ENCODE results near the gene ZNF284. TPM values are rescaled to one million over a fixed set of nuclear protein-coding genes. Genes with fewer than 3 reads are reported as not detected.
A peak's percentile ranks its signal among the peaks of the same experiment; 100 is the strongest.

The ZNF284 gene
- polyA plus RNA-seq, 1 of the 3 experiments (the other 2 are of a cell fraction), result 1.4 TPM

DNA sequence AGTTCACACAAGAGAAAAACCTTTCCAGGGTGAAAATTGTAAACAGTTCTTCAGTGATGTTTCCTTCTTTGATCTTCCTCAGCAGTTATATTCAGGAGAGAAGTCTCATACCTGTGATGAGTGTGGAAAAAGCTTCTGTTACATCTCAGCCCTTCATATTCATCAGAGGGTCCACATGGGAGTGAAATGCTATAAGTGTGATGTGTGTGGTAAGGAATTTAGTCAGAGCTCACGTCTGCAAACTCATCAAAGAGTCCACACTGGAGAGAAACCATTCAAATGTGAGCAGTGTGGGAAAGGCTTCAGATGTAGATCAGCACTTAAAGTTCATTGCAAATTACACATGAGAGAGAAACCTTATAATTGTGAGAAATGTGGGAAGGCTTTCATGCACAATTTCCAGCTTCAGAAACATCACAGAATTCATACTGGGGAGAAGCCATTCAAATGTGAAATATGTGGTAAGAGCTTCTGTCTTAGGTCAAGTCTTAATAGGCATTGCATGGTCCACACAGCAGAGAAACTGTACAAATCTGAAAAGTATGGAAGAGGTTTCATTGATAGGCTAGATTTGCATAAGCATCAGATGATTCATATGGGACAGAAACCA lies 39.9 kb upstream of the ZNF284 start:
- POLR2A ChIA-PET, result no interaction called here
- Histone ChIP-seq H3K27me3 (ENCODE audit: insufficient read depth) (no peaks in the 10 kb centered on the region), H3K36me3 (replicated peaks in 1 of 2; ENCODE audit: control insufficient read depth in 1 of 2, insufficient read depth in 2 of 2, low read length in 1 of 2) (peaks cover 52 to 56% of the 10 kb centered on the region in 2 experiments), H3K9me3 (peaks cover 26% of the 10 kb centered on the region; the same call in 1 of the 2 replicates), H3F3A (replicated peaks; ENCODE audit: insufficient read depth) (no peaks in the 10 kb centered on the region), H2AFZ (ENCODE audit: low read depth) (no peak overlapping the region), H3K27ac (ENCODE audit: low read depth in 2 of 2, low read length in 1 of 2) (no peak overlapping the region), H3K4me2 (no peak overlapping the region), H3K4me3 (ENCODE audit: low read depth in 2 of 2, low read length in 1 of 2) (peak overlapping the region in 1 of 2 experiments; percentile 3; a peak in 1 of 4 replicates), H3K79me2 (ENCODE audit: insufficient read depth) (no peaks in the 10 kb centered on the region), H4K20me1 (ENCODE audit: insufficient read depth) (no peaks in the 10 kb centered on the region), H3K4me1 (ENCODE audit: control insufficient read depth in 1 of 2, insufficient read depth in 2 of 2, low read depth in 1 of 2, low read length in 1 of 2) (no peaks in the 10 kb centered on the region), H3K9ac (no peak overlapping the region), H3K9me2 (no peaks in the 10 kb centered on the region)
- 79% methylated on average over 1 of the region's 1 CpG for WGBS (ENCODE audit: low lambda C conversion rate)
- CTCF ChIA-PET, result no interaction called here
- TF ChIP-seq POLR2AphosphoS5 (IDR thresholded peaks at IDR 0.05; ENCODE audit: low read depth, low read length) (no peak), SMC3 (IDR thresholded peaks at IDR 0.05; ENCODE audit: low read depth, low read length) (no peak), EP300 (IDR thresholded peaks at IDR 0.05; ENCODE audit: borderline replicate concordance in 1 of 2, low read depth in 1 of 2, low read length in 1 of 2) (no peak)
- DNase-seq, result no peak

- Histone ChIP-seq H3F3A (replicated peaks; ENCODE audit: insufficient read depth) (no peaks in the 10 kb centered on the region), H3K79me2 (ENCODE audit: insufficient read depth) (no peaks in the 10 kb centered on the region), H3K4me2 (no peak overlapping the region), H3K9ac (no peak overlapping the region), H3K9me2 (no peaks in the 10 kb centered on the region), H3K27ac (ENCODE audit: low read depth in 2 of 2, low read length in 1 of 2) (no peak overlapping the region), H3K9me3 (peaks cover 10% of the 10 kb centered on the region), H3K4me1 (ENCODE audit: control insufficient read depth in 1 of 2, insufficient read depth in 2 of 2, low read depth in 1 of 2, low read length in 1 of 2) (no peaks in the 10 kb centered on the region), H3K36me3 (replicated peaks in 1 of 2; ENCODE audit: control insufficient read depth in 1 of 2, insufficient read depth in 2 of 2, low read length in 1 of 2) (no peaks in the 10 kb centered on the region), H3K27me3 (ENCODE audit: insufficient read depth) (no peaks in the 10 kb centered on the region), H3K4me3 (ENCODE audit: low read depth in 2 of 2, low read length in 1 of 2) (no peak overlapping the region), H4K20me1 (ENCODE audit: insufficient read depth) (no peaks in the 10 kb centered on the region), H2AFZ (ENCODE audit: low read depth) (no peak overlapping the region)
- TF ChIP-seq FOSL2 (IDR thresholded peaks at IDR 0.05; ENCODE audit: borderline replicate concordance, low read depth) (no peak), TCF12 (IDR thresholded peaks at IDR 0.05) (no peak), EZH2phosphoT487 (IDR thresholded peaks at IDR 0.05; ENCODE audit: borderline replicate concordance, low read depth) (no peak), TAF1 (IDR thresholded peaks at IDR 0.05; ENCODE audit: borderline replicate concordance, low read depth, low read length) (no peak), REST (IDR thresholded peaks at IDR 0.05; ENCODE audit: low read depth, low read length) (no peak), NRF1 (IDR thresholded peaks at IDR 0.05; ENCODE audit: low read depth, low read length) (no peak), TEAD4 (IDR thresholded peaks at IDR 0.05; ENCODE audit: borderline replicate concordance, insufficient read depth) (no peak), MEF2A (IDR thresholded peaks at IDR 0.05; ENCODE audit: borderline replicate concordance, low read depth) (no peak), EP300 (IDR thresholded peaks at IDR 0.05; ENCODE audit: borderline replicate concordance in 1 of 2, low read depth in 1 of 2, low read length in 1 of 2) (no peak), RAD21 (IDR thresholded peaks at IDR 0.05; ENCODE audit: low read length) (no peak), GATA2 (CRISPR knock-in tag; IDR thresholded peaks at IDR 0.05) (no peak), CHD2 (IDR thresholded peaks at IDR 0.05; ENCODE audit: low read length, partially characterized antibody) (no peak), NFIC (IDR thresholded peaks at IDR 0.05; ENCODE audit: borderline replicate concordance) (no peak)
- TF ChIP-seq, protein P1, sequence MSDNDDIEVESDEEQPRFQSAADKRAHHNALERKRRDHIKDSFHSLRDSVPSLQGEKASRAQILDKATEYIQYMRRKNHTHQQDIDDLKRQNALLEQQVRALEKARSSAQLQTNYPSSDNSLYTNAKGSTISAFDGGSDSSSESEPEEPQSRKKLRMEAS (IDR thresholded peaks at IDR 0.05; ENCODE audit: low read depth), result no peak
- no peak for DNase-seq
- ChIA-PET CTCF (interaction anchor here (0.6 kb wide), 1 partner anchor 69 kb away, joined by 3 read pairs; no protein-coding TSS in a partner anchor), POLR2A (no interaction called here)
- WGBS (ENCODE audit: low lambda C conversion rate), result 3% methylated on average over 2 of the region's 2 CpGs
These were observed 29.8 kb upstream of the ZNF284 start for GRCh38 chr19:44042147-44042546.

Measured in SK-N-SH (cell line).